H54 (cell line): ENCODE results near the gene CDH22.

Experiments used
- DNase-seq: peaks from one replicate; pipeline ENCODE4 v3.0.0; 2011; ENCODE audit warnings: low spot score, mixed read lengths; ENCODE audit not compliant: insufficient read length
- FAIRE-seq: peaks from 3 replicates; lab custom pipeline; 2011; peaks lifted over from hg19 to GRCh38; lab: Jason Lieb, UNC
- POLR2A ChIP-seq: IDR thresholded peaks from 2 replicates; pipeline ENCODE4 v1.6.1; 2011; ENCODE audit warnings: low read depth, mild to moderate bottlenecking, low read length

The CDH22 gene

DNA sequence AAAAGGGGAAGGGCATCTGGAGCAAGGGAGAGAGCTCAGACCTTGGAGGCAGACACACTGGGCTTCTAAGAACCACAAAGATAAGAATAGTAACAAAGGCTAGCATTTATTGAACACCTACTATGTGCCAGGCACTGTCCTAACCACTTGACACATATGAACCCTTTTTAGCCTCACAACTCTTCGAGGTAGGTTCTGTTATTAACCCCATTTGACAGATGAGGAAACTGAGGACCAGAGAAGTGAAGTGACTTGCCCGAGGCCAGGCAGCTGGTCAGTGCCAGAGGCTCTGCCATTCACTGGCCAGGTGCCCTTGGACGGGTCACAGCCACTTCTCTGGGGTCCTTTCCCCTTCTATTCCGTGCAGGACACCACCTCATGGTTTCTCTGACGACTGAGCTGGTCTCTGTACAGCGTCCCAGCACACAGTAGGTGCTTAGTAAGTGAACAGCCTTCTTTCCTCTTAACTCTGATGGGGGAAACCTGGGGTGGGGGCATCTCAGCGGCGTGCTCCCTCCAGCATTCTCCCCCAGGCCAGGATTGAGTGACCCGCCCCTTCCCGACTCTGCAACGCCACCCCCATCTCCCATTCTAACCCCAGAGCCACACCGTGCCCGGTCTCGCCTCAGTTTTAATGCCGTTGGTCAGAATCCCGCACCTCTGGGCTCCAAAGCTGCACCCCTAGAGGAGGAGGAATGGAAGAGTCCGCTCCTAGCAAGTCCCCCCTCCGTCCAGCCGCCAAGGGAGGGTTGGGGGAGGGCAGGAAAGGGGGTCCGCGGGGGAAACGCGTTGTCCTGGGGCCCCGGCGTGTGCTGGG, 134.4 kb downstream of the CDH22 start:
- DNase-seq (no peak), FAIRE-seq (no peak)
- no peak for TF ChIP-seq POLR2A

DNA sequence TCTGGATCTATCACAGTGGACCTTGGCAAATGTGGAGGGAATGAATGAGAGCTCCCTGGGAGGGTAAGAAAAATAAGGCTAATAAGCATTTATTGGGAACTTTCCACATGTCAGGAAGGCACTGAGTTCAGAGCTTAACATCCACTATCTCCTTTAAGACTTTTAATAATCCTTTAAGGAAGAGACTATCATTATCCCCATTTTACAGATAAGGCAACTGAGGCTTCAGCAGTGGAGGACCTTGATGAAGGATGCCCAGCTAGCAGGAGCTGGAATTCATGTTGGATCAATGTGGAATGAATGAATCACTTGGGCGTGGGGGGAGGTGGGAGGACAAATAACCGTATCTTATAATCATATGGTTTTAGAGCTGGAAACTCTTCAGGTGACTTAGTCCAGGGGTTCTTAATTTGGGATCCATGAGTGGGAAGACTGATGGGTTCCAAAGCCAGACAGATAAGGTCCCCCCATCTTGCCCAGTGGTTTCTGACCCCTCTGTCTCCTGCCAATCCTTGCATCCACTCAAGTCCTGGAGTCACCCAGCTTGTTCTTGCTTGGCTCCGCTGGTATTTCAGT, 135.2 kb downstream of the CDH22 start:
- no peak for FAIRE-seq
- no peak for DNase-seq

DNA sequence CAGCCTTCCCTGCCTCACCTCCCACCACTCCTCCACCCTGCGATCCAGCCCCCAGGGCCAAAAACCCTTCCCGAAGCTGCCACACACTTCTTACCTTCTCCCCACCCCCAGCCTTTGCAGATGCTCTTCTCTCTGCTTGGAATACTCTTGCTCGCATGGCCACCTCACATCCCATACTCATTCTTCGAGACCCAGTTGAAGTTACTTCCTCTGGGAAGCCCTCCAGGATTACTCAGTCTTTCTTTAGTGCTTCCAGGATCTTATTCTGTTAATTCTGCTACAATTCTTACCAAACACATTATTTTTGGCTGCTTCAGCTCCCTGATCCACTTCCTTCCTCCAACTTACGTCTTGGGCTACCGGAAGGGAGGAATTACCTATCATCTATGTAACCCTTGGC, 135.8 kb downstream of the CDH22 start:
- FAIRE-seq (no peak), DNase-seq (no peak)
- TF ChIP-seq POLR2A: no peak

More for the DNA sequence above, 135.2 kb downstream of the CDH22 start:
- TF ChIP-seq POLR2A: no peak

DNA sequence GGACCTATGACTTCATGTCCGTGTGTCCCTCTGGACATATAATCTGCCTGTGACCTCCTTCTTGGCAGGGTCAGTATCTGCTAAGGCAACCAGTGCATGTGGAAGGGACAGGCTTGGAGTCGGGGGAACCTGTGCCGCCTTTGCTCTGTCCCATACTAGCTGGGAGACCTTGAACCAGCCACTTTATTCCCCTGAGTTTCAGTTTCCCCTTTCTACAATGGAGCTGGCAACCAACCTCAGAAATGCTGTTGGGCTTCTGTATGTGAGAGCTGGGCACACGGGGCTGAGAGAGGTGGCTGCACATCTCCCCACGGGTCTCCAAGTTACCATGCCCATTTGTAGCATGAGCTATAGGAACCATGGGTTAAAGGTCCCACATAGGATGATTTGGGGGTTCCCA, 136.4 kb downstream of the CDH22 start:
- TF ChIP-seq POLR2A: no peak
- DNase-seq (no peak), FAIRE-seq (no peak)

DNA sequence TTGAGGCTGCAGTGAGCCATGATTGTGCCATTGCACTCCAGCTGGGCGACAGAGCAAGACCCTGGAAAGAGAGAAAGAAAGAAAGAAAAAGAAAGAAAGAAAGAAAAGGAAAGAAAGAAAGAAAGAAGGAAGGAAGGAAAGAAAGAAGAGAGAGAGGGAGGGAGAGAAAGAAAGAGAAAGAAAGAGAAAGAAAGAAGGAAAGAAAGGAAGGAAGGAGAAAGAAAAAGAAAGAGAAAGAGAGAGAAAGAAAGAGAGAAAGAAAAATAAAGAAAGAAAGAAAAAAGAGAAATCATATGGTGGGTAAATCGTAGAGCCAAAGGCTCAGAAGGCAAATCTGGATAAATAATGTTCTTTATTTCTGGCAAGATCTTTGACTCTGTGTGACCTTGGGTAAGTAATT, 136.8 kb downstream of the CDH22 start:
- DNase-seq (no peak), FAIRE-seq (no peak)
- TF ChIP-seq POLR2A: no peak

DNA sequence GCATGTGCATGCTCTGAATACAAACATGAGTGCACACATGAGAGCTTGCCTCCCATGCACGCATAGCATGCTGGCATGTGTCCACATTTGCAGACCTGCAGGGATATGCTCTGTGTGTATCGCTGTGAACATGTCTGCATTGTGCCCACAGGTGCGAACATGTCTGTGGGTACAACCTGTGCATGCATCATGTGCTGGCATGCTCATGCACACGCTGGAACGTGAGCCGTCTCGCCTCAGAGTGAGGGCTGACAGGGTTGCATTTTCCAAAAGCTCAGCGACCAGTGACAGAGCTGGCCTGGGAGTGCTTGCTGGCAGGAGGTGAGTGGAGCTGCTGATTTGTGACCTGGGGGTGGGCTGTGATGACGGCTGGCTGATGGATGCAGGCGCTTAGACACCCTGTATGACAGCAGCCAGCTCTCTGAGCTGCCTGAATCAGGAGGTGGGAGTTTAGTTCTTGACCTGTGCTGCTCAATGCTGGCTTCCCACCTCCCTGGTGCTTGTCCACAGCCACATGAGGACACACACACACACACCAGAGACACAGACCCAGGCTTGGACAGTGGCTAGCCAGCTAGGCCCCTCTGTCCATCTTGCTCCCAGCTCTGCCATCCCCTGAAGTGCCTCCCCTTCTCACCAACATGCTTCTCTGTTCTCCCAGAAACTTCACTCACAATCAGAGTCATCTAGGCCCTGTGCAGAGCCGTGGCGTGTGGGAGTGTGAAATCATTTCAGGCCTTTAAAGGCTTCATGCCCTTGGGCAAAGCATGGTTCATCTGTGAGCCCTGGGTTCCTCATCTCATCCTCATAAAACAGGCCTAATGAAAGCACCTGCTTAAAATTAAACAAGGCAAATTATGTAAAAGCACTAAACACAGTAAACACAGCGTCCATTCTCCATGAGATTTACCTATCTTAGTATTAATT, 138.8 kb downstream of the CDH22 start:
- no peak for DNase-seq
- FAIRE-seq: no peak
- TF ChIP-seq POLR2A: no peak

DNA sequence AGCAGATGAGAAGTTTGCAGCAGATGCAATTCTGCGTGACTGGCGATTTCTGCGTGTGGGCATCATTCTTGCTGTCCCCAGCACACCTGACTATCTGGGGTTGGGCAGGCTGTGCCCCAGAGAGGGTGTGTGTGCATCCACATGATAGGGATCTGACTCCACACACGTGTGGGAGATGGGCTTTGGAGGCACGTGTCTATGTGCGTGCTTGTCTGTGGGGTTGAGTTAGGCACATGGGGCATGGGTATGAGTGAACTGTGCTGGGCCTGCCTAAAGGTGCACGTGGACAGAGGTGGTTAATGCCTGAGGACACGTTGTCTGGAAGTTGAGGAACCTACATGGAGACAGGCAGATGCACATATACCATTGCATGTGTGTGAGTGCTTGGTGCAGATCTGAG, 139.9 kb downstream of the CDH22 start:
- DNase-seq: no peak
- no peak for FAIRE-seq
- no peak for TF ChIP-seq POLR2A

DNA sequence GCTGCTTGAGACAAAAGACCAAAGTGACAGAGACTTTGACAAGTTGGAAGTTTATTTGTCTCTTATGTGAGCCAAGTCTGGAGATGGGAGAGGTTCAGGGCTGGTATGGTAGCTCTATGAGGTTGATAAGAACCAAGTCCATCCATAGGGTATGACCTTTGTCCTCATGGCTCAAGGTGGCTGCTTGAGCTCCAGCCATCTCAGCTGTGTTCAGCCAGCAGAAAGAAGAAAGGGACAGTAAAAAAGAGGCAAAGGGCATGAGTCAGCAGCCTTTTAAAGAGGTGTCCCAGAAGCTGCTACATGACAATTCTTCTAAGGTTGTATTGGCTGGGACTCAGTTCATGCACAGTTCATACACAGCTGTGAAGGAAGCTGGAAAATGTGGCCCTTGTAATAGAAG, 141.2 kb downstream of the CDH22 start:
- DNase-seq: no peak
- no peak for TF ChIP-seq POLR2A
- FAIRE-seq: no peak

DNA sequence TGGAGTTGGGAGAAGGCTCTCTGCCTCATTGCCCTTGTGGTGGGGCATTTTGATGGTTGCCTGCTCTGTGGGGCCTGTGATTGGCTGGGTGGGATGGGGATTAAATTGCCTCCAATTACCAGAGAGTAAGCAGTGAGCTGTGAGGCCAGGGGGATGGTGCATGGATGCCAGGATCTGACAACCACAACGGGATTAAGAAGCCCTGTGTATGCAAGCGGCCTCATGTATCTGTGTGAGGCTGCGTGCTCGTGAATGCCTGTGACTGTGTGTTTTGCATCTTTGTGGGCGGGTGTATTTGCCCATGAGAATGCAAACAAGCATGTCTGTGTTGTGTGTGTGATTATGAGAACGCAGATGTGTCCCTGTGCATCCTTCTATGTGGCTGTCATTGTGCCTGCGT, 144.0 kb downstream of the CDH22 start:
- no peak for TF ChIP-seq POLR2A
- no peak for FAIRE-seq
- no peak for DNase-seq

DNA sequence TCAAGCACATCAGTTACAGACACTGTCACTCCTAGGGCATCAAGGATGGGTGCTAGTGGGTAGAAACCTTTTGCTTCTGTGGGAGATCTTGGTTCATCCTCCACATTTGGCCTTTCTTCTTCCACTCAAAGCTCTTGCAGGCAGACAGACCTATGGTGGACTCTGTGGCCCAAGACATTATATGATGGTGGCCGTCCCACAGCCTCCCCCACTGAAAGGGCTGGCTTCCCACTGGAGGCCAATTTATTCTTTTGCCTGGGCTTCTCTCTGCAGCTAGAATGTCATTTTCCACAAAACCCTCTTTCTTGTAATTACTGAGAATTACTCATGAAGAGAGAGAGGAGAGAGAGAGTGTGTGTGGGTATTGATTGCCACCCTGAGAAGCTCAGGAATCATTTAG, 146.4 kb downstream of the CDH22 start:
- TF ChIP-seq POLR2A: no peak
- FAIRE-seq: no peak
- no peak for DNase-seq

DNA sequence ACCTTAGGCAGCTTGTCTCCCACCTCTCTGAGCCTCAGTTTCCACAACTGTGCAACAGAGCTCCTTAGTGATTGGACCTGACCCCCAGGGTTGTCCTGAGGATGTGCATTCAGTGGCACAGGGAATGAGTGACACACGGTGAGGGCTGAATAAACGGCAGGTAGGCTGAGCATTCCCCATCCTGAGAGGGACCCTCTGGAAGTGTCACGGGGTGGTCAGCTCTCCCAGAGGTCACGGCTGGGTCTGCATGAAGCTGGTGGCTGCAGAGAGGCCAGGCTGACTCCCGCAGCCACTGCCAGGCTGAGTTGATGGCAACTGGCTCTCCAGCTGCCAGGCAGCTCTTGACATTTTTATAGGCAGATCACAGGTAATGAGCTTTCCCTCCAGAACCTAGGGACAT, 147.6 kb downstream of the CDH22 start:
- no peak for FAIRE-seq
- no peak for TF ChIP-seq POLR2A
- no peak for DNase-seq

DNA sequence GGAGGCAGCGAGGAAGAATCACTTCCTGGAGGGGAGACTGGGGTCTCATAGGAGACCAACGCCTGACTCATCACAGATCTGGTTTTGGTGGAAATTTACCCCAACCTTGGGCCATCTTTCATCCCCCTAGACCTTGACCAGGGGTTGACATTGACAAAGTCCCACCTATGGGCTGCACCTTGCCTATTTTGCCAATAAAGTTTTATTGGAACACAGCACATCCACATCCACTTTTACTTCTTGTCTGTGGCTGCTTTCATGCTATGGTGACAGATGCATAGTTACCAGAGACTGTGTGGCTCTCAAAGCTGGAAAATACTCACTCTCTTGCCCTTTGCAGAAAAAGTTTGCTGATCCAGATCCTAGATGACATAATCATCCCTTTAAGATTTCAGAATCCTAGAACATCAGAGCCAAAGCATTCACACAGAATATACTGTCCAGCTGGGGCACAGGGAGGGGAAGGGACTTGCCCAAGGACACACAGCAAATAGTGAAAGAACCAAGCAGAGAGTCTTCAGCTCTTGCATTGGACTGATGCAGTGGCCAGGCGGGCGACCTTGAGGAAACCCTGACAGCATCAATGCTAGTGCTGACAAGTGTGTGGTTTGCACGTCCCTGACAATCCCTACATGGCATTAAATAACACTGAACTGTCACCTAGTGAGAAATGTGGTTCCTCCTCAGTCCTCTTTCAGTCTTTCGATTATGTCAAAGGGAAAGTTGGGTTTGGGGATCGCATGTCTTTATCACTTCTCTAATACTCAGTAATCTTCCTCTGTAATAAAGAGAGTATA, 149.0 kb downstream of the CDH22 start:
- TF ChIP-seq POLR2A: no peak
- FAIRE-seq: no peak
- no peak for DNase-seq

DNA sequence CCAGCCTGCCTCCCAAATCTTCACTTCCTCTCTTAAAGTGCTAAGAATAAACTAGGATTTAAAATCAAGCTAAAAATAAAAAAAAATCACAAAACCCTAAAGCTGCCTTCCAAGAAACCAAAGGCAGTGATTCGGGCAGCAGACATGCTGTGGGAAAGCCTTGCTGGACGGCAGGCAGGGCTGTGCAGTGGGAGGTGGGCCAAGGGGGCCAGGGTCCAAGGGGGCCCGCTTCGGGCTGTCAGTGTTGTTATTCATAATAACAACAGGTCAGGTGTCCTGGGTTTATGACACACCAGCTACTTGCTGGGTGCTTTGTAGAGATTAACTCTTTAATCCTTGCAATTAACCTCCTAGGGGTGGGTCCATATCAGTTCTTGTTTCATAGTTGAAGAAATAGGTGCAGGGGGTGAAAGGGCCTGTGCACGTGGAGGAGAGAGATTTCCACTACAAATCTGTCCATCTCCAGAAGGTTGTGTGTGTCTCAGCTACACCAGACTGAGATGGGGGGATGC, 149.8 kb downstream of the CDH22 start:
- DNase-seq (no peak), FAIRE-seq (no peak)
- TF ChIP-seq POLR2A: no peak

DNA sequence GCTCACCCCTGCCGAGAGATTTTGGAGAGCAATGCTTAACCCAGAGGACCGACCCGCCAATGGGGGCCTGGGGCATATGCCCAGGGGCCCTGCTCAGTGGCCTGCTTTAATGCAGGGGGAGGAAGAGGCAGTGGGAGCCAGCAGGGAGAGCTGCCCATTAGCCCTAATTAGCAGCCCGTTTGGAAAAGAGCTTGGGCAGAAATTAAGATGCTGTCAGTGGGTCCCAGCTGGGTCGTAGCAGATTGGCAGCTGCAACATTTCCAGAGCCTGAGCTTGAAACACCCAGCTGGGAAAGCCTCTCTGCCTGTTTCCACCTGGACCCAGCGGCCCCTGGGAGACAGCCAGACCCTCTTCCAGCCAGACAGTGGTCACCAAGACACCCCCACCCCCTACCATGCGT, 150.7 kb downstream of the CDH22 start:
- FAIRE-seq: no peak
- DNase-seq: no peak
- TF ChIP-seq POLR2A: no peak
